H1 (cell line): ENCODE data around the gene CDH11. TPM values are rescaled to one million over a fixed set of nuclear protein-coding genes. Genes with fewer than 3 reads are reported as not detected.

ENCODE experiments used
- CTCF ChIA-PET: fragments of 300-600 bp; sonication (Branson Sonifier 250); formaldehyde crosslinking; loops from one replicate; lab custom pipeline; 2021; ENCODE audit not compliant: partially characterized antibody; lab: Charles Lee
- POLR2A ChIA-PET: fragments of 300-600 bp; sonication (Branson Sonifier 250); formaldehyde crosslinking; loops from one replicate; lab custom pipeline; 2021; ENCODE audit warnings: inconsistent platforms; ENCODE audit not compliant: partially characterized antibody; lab: Charles Lee
- DNase-seq, 2 experiments: peaks; one replicate each; pipeline versions ENCODE4 v3.0.0 to v3.0.0-alpha.2; 2010 to 2022; ENCODE audit warnings: low spot score in 2 of 2, low read depth in 1 of 2, mixed read lengths in 1 of 2
- FAIRE-seq: peaks from 2 replicates; lab custom pipeline; 2011; peaks lifted over from hg19 to GRCh38; lab: Jason Lieb, UNC
- H2AFZ ChIP-seq: 2 replicates; pipeline ENCODE4 v1.8.1; 2012; ENCODE audit warnings: low read length, inconsistent platforms
- H2AK5ac ChIP-seq: 2 replicates; pipeline ENCODE4 v1.6.1; 2013; ENCODE audit warnings: low read depth, low read length
- H2BK120ac ChIP-seq: replicated peaks from 2 replicates; pipeline ENCODE3; 2013; ENCODE audit warnings: low read depth, low read length, inconsistent platforms
- H2BK12ac ChIP-seq: 2 replicates; pipeline ENCODE4 v1.6.1; 2013; ENCODE audit warnings: low read depth, low read length
- H2BK15ac ChIP-seq: 2 replicates; pipeline ENCODE4 v1.6.1; 2013; ENCODE audit warnings: low read length
- H2BK20ac ChIP-seq: 2 replicates; pipeline ENCODE4 v1.6.1; 2013; ENCODE audit warnings: low read length
- H2BK5ac ChIP-seq: 2 replicates; pipeline ENCODE4 v1.6.1; 2013; ENCODE audit warnings: low read depth, low read length
- H3K14ac ChIP-seq: 2 replicates; pipeline ENCODE4 v1.6.1; 2013; ENCODE audit warnings: inconsistent platforms; ENCODE audit not compliant: insufficient read length
- H3K18ac ChIP-seq: 2 replicates; pipeline ENCODE4 v1.6.1; 2013; ENCODE audit warnings: low read length; ENCODE audit errors: extremely low read depth
- H3K23ac ChIP-seq: 2 replicates; pipeline ENCODE4 v1.6.1; 2013; ENCODE audit warnings: inconsistent platforms; ENCODE audit not compliant: insufficient read length
- H3K23me2 ChIP-seq: 2 replicates; pipeline ENCODE4 v1.6.1; 2013; ENCODE audit warnings: low read depth, low read length
- H3K27ac ChIP-seq: 2 replicates; pipeline ENCODE4 v1.6.1; 2011; ENCODE audit warnings: low read depth, low read length, inconsistent platforms
- H3K27me3 ChIP-seq, 4 experiments: replicated peaks in 1 of 4; 1 replicate in 1 of 4; 2 replicates in 3 of 4; pipeline versions ENCODE4 v1.6.1 to v1.8.1; 2011 to 2013; ENCODE audit warnings: low read length in 3 of 4, mild to moderate bottlenecking in 3 of 4, inconsistent platforms in 2 of 4, mixed read lengths in 2 of 4, moderate library complexity in 1 of 4; ENCODE audit not compliant: control insufficient read depth in 3 of 4, insufficient read depth in 3 of 4; ENCODE audit errors: extremely low read depth in 1 of 4
- H3K36me3 ChIP-seq, 4 experiments: 2 replicates each; pipeline versions ENCODE4 v1.6.1 to v1.8.1; 2011 to 2013; ENCODE audit warnings: mild to moderate bottlenecking in 4 of 4, low read length in 3 of 4, moderate library complexity in 2 of 4, control low read depth in 1 of 4, inconsistent platforms in 1 of 4; ENCODE audit not compliant: insufficient read depth in 4 of 4, control insufficient read depth in 2 of 4
- H3K4ac ChIP-seq: replicated peaks from 2 replicates; pipeline ENCODE3; 2013; ENCODE audit warnings: low read length, low read depth, mixed read lengths, inconsistent platforms; ENCODE audit not compliant: insufficient read length
- H3K4me1 ChIP-seq, 4 experiments: replicated peaks in 1 of 4; 1 replicate in 1 of 4; 2 replicates in 3 of 4; pipeline versions ENCODE4 v1.6.1 to v1.8.1; 2011 to 2013; ENCODE audit warnings: low read length in 3 of 4, inconsistent platforms in 2 of 4, mixed read lengths in 1 of 4; ENCODE audit not compliant: insufficient read depth in 4 of 4, control insufficient read depth in 3 of 4
- H3K4me2 ChIP-seq, 2 experiments: 2 replicates each; pipeline versions ENCODE4 v1.6.1 to v1.8.1; 2011 to 2013; ENCODE audit warnings: low read depth in 2 of 2, low read length in 2 of 2, control low read depth in 1 of 2, inconsistent platforms in 1 of 2, mild to moderate bottlenecking in 1 of 2; ENCODE audit not compliant: insufficient read depth in 1 of 2
- H3K4me3 ChIP-seq, 4 experiments: fragments of 200-600, 300-600 bp in 1 of 4; sonication (generic), shearing (Covaris generic), sonication (Bioruptor Twin) in 1 of 4; 2 replicates each; pipeline versions ENCODE4 v1.5.1 to v1.8.1; 2011 to 2016; ENCODE audit warnings: low read length in 4 of 4, low read depth in 3 of 4, control low read depth in 2 of 4, inconsistent platforms in 2 of 4, mild to moderate bottlenecking in 2 of 4, mixed read lengths in 1 of 4, moderate library complexity in 1 of 4; ENCODE audit not compliant: insufficient read depth in 2 of 4; ENCODE audit errors: extremely low read depth in 1 of 4
- H3K56ac ChIP-seq: replicated peaks from 2 replicates; pipeline ENCODE3; 2013; ENCODE audit warnings: low read depth, mild to moderate bottlenecking, mixed read lengths, low read length, inconsistent platforms; ENCODE audit not compliant: insufficient read length
- H3K79me1 ChIP-seq: 2 replicates; pipeline ENCODE4 v1.6.1; 2013; ENCODE audit warnings: low read depth, low read length, control low read depth
- H3K79me2 ChIP-seq, 2 experiments: 2 replicates each; pipeline versions ENCODE4 v1.6.1 to v1.8.1; 2012 to 2013; ENCODE audit warnings: low read length in 2 of 2, mild to moderate bottlenecking in 2 of 2, inconsistent platforms in 1 of 2; ENCODE audit not compliant: insufficient read depth in 2 of 2, control insufficient read depth in 1 of 2
- H3K9ac ChIP-seq, 4 experiments: replicated peaks in 1 of 4; 1 replicate in 1 of 4; 2 replicates in 3 of 4; pipeline versions ENCODE4 v1.6.1 to v1.8.1; 2011 to 2013; ENCODE audit warnings: low read depth in 3 of 4, low read length in 3 of 4, control low read depth in 2 of 4, mild to moderate bottlenecking in 2 of 4, moderate library complexity in 2 of 4, inconsistent platforms in 1 of 4; ENCODE audit errors: extremely low read depth in 1 of 4
- H3K9me3 ChIP-seq, 2 experiments: 2 replicates each; pipeline versions ENCODE4 v1.6.1 to v1.8.1; 2012 to 2013; ENCODE audit warnings: mild to moderate bottlenecking in 2 of 2, moderate library complexity in 2 of 2, control low read depth in 1 of 2, inconsistent platforms in 1 of 2, low read depth in 1 of 2, low read length in 1 of 2, mixed read lengths in 1 of 2; ENCODE audit not compliant: insufficient read depth in 2 of 2
- H4K20me1 ChIP-seq, 2 experiments: replicated peaks in 1 of 2; 2 replicates each; pipeline versions ENCODE3 to v1.8.1; 2011 to 2013; ENCODE audit warnings: inconsistent platforms in 2 of 2, low read length in 2 of 2, mild to moderate bottlenecking in 1 of 2; ENCODE audit not compliant: insufficient read depth in 2 of 2, control insufficient read depth in 1 of 2
- H4K5ac ChIP-seq: 2 replicates; pipeline ENCODE4 v1.6.1; 2013; ENCODE audit warnings: low read length, low read depth, mixed read lengths, inconsistent platforms; ENCODE audit not compliant: insufficient read length
- H4K8ac ChIP-seq: 2 replicates; pipeline ENCODE4 v1.8.0; 2013; ENCODE audit warnings: mild to moderate bottlenecking, moderate library complexity, low read length, inconsistent platforms; ENCODE audit not compliant: insufficient read depth; ENCODE audit errors: extremely low read depth
- H4K91ac ChIP-seq: replicated peaks from 2 replicates; pipeline ENCODE3; 2013; ENCODE audit warnings: low read length, mixed read lengths, inconsistent platforms; ENCODE audit not compliant: insufficient read length
- CREB1 ChIP-seq: IDR thresholded peaks from 2 replicates; pipeline ENCODE4 v1.6.1; 2012; ENCODE audit warnings: inconsistent platforms
- EGR1 ChIP-seq: IDR thresholded peaks from 2 replicates; pipeline ENCODE4 v1.6.1; 2011; ENCODE audit warnings: low read depth, low read length, borderline replicate concordance
- MAFK ChIP-seq: IDR thresholded peaks from 2 replicates; pipeline ENCODE4 v1.6.1; 2012; ENCODE audit warnings: low read depth, mild to moderate bottlenecking, improper control_type of control experiment, low read length
- RNF2 ChIP-seq: fragments of 200-900, 300-1000 bp; sonication (generic); IDR thresholded peaks from 2 replicates; pipeline ENCODE4 v1.7.1; 2016; ENCODE audit warnings: borderline replicate concordance, low read depth, mild to moderate bottlenecking, antibody characterized with exemption, low read length; ENCODE audit not compliant: poor library complexity, severe bottlenecking; ENCODE audit errors: missing control alignments
- USF2 ChIP-seq: IDR thresholded peaks from 2 replicates; pipeline ENCODE4 v1.6.1; 2011; ENCODE audit warnings: low read length, improper control_type of control experiment
- WGBS, 2 experiments: shearing (Covaris generic) in 1 of 2; methylation state at CpG; one replicate each; pipeline versions ENCODE4 v1.1.6 to v1.1.7; 2013 to 2015; ENCODE audit warnings: low lambda C conversion rate in 2 of 2, mixed read lengths in 2 of 2, inconsistent platforms in 1 of 2, low coverage in 1 of 2, missing lambda C conversion rate in 1 of 2; ENCODE audit not compliant: insufficient replicate concordance in 2 of 2, insufficient coverage in 1 of 2, insufficient read length in 1 of 2; ENCODE audit errors: extremely low coverage in 1 of 2, missing lambda C conversion rate in 1 of 2; 5-methylcytosine and 5-hydroxymethylcytosine counted together
- polyA plus RNA-seq, 7 experiments: library from polyadenylated mRNA; depleted of rRNA in 3 of 7; stranded (reverse) in 5 of 7; unstranded in 2 of 7; fragments of >200 nt in 5 of 7; fragments of 200-250 nt in 2 of 7; gene quantifications; 1 replicate in 5 of 7; 2 replicates in 1 of 7; 4 replicates in 1 of 7; pipeline versions ENCODE4 v1.2.1 to v1.2.3, GENCODE V29; 2011 to 2013; ENCODE audit warnings: missing spikeins in 2 of 7, mixed read lengths in 2 of 7
- total RNA-seq: library from RNA; stranded (reverse); fragmentation: NEBNext Ultra II Directional; extraction: Animal tissue kit (Norgen Biotek cat#: 25700); gene quantifications from 2 replicates; pipeline ENCODE4 v1.2.1, GENCODE V29; 2021

The CDH11 gene
- total and polyA plus RNA-seq, 2 of the 8 experiments (the other 6 are each of a cell fraction or from before 2014, with no cell fraction given): 3.3 to 8.4 TPM

GRCh38 chr16:65054457-65054856 lies 67.4 kb downstream of the CDH11 start:
- Histone ChIP-seq H2BK15ac (no peak overlapping the region), H2BK5ac (no peak overlapping the region), H4K91ac (no peak overlapping the region), H3K4ac (no peak overlapping the region), H3K4me2 (no peak overlapping the region), H3K79me2 (no peaks in the 10 kb centered on the region), H2AK5ac (no peak overlapping the region), H4K5ac (no peak overlapping the region), H4K20me1 (no peaks in the 10 kb centered on the region), H3K56ac (no peak overlapping the region), H3K9me3 (no peaks in the 10 kb centered on the region), H3K23me2 (no peaks in the 10 kb centered on the region), H2BK12ac (no peak overlapping the region), H3K27ac (no peak overlapping the region), H3K79me1 (no peaks in the 10 kb centered on the region), H2AFZ (no peak overlapping the region), H3K4me1 (no peaks in the 10 kb centered on the region), H3K4me3 (no peak overlapping the region), H3K9ac (no peak overlapping the region), H2BK20ac (no peak overlapping the region), H3K14ac (no peak overlapping the region), H2BK120ac (no peak overlapping the region), H4K8ac (no peak overlapping the region), H3K23ac (no peak overlapping the region), H3K18ac (no peak overlapping the region), H3K27me3 (peaks cover 0 to 1% (median 0%) of the 10 kb centered on the region in 4 experiments; a peak in 1 of 7 replicates), H3K36me3 (no peaks in the 10 kb centered on the region)
- no peak for FAIRE-seq
- ChIA-PET CTCF (interaction anchor here (1.6 kb wide), 1 partner anchor 52 kb away, joined by 3 read pairs; no protein-coding TSS in a partner anchor), POLR2A (no interaction called here)
- DNase-seq: no peak
- TF ChIP-seq CREB1: no peak
- TF ChIP-seq RNF2: no peak
- no peak for TF ChIP-seq EGR1
- no peak for TF ChIP-seq USF2
- TF ChIP-seq MAFK: no peak
- WGBS, 2 experiments: 88% methylated on average over 1 of the region's 1 CpG; no CpG with 5 or more reads in 1 of the 2 experiments
